GM18511 (cell line): ENCODE measurements around the gene ZIK1.
A peak's percentile ranks its signal among the peaks of the same experiment; 100 is the strongest.

Experiments
- ATAC-seq: cut with Tn5 transposase; IDR thresholded peaks from one replicate; pipeline ENCODE4 v1.9.1; 2021; ENCODE audit warnings: mild to moderate bottlenecking, moderate library complexity; ENCODE audit not compliant: unreplicated experiment

Gene ZIK1

GRCh38 chr19:57606931-57607330, 23.0 kb downstream of the ZIK1 start:
- no peak for ATAC-seq

- no peak for ATAC-seq
Measured at GRCh38 chr19:57611113-57611512, 27.2 kb downstream of the ZIK1 start.

- ATAC-seq: peak; percentile 99
Measured at GRCh38 chr19:57613941-57614743, 30.2 kb downstream of the ZIK1 start, which contains the start of gene ZNF134. TSS of gene ZNF134 (plus strand) at chr19:57614242. CDS start at chr19:57619469, 5,227 bp downstream.

- no peak for ATAC-seq
Measured at GRCh38 chr19:57615346-57615745, 31.4 kb downstream of the ZIK1 start.

DNA sequence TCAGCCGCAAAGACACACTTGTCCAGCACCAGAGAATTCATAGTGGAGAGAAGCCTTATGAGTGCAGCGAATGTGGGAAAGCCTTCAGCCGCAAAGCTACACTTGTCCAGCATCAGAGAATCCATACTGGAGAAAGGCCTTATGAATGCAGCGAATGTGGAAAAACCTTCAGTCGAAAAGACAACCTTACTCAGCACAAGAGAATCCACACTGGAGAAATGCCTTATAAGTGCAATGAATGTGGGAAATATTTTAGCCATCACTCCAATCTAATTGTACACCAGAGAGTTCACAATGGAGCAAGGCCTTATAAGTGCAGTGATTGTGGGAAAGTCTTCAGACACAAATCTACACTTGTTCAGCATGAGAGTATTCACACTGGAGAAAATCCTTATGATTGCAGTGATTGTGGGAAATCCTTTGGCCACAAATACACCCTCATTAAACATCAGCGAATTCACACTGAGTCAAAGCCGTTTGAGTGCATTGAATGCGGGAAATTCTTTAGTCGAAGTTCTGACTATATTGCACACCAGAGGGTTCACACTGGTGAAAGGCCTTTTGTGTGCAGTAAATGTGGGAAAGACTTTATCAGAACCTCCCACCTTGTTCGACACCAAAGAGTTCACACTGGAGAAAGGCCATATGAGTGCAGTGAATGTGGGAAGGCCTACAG, 36.9 kb downstream of the ZIK1 start:
- no peak for ATAC-seq

GRCh38 chr19:57623091-57623490, 39.1 kb downstream of the ZIK1 start:
- ATAC-seq: no peak

- ATAC-seq: peak; percentile 99
Measured at GRCh38 chr19:57632987-57633831, 49.3 kb downstream of the ZIK1 start, which contains the start of gene ZNF211. TSS of gene ZNF211 (plus strand) at chr19:57633168. CDS start at chr19:57633347, 179 bp downstream.

- no peak for ATAC-seq
Measured at GRCh38 chr19:57633832-57634131, 49.8 kb downstream of the ZIK1 start.

DNA sequence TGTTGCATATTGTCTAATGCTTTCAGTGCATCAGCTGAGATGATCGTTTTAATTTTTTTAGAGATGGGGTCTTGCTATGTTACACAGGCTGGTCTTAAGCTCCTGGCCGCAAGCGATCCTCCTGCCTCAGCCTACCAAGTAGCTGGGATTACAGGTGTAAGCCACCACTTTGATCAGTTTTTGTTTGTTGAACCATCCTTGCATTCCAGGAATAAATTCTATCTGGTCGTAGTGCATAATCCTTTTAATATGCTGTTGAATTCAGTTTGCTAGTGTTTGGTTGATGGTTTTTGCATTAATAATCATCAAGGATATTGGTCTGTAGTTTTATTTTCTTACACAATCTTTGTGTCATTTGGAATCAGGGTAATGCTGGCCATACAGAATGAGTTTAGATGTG, 53.4 kb downstream of the ZIK1 start:
- no peak for ATAC-seq

- ATAC-seq: no peak
Measured at GRCh38 chr19:57641715-57642234, 57.8 kb downstream of the ZIK1 start.

GRCh38 chr19:57642396-57643046, 58.6 kb downstream of the ZIK1 start:
- ATAC-seq: no peak
